Measurements from ENCODE around the gene PACRG.

The PACRG gene

DNA sequence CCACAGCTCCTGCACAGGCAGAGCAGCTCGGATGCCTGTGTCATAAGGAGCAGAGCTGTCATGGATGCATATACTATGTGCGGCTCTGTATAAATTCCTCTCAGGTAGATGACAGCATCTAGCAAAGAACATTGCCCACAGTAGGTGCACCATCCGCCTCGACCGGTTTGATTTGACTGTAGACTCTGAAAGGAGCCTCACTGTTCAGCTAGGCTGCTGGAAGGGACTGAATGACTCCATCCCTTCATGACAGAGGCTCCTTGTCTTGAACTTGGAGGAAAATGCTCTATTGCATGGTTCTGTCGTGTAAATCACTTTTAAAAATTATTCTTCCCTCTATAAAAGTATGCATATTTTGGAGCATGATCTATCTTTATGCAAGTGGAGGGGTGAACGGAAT, 557.9 kb downstream of the PACRG start:
- Histone ChIP-seq H3K9ac (ENCODE audit: low read length) (no peak overlapping the region), H3K27me3 (ENCODE audit: low read length) (no peaks in the 10 kb centered on the region), H3K79me2 (ENCODE audit: insufficient read depth, low read length) (no peaks in the 10 kb centered on the region), H3K4me2 (ENCODE audit: low read depth, low read length, poor library complexity, severe bottlenecking) (no peak overlapping the region), H3K36me3 (ENCODE audit: low read length) (no peaks in the 10 kb centered on the region), H3K27ac (ENCODE audit: low read depth, low read length) (no peak overlapping the region), H3F3A (ENCODE audit: insufficient read depth) (no peaks in the 10 kb centered on the region), H3K9me2 (replicated peaks; ENCODE audit: insufficient read depth, low read length) (no peaks in the 10 kb centered on the region), H3K9me3 (ENCODE audit: insufficient read depth, low read length) (no peaks in the 10 kb centered on the region), H2AFZ (ENCODE audit: low read depth, low read length, severe bottlenecking) (no peak overlapping the region), H4K20me1 (ENCODE audit: low read depth, low read length) (no peaks in the 10 kb centered on the region), H3K4me3 (ENCODE audit: insufficient read depth, low read length, poor library complexity, severe bottlenecking) (no peak overlapping the region)
- TF ChIP-seq EZH2phosphoT487 (conservative IDR thresholded peaks at IDR 0.05; ENCODE audit: low read length) (no peak), CTCF (IDR thresholded peaks at IDR 0.05; ENCODE audit: insufficient read depth, low read length, poor library complexity, severe bottlenecking) (no peak)

- H3K4me2 ChIP-seq (ENCODE audit: low read depth, low read length, poor library complexity, severe bottlenecking) = no peak overlapping the region
- H3K9me3 ChIP-seq (ENCODE audit: insufficient read depth, low read length) = no peaks in the 10 kb centered on the region
- no peak overlapping the region for H3K27ac ChIP-seq (ENCODE audit: low read depth, low read length)
- no peak overlapping the region for H3K4me3 ChIP-seq (ENCODE audit: insufficient read depth, low read length, poor library complexity, severe bottlenecking)
- TF ChIP-seq CTCF (IDR thresholded peaks at IDR 0.05; ENCODE audit: insufficient read depth, low read length, poor library complexity, severe bottlenecking) (no peak), EZH2phosphoT487 (conservative IDR thresholded peaks at IDR 0.05; ENCODE audit: low read length) (no peak)
- H2AFZ ChIP-seq (ENCODE audit: low read depth, low read length, severe bottlenecking) = no peak overlapping the region
- no peaks in the 10 kb centered on the region for H3K27me3 ChIP-seq (ENCODE audit: low read length)
- H3K9me2 ChIP-seq (replicated peaks; ENCODE audit: insufficient read depth, low read length) = no peaks in the 10 kb centered on the region
- H3K79me2 ChIP-seq (ENCODE audit: insufficient read depth, low read length) = no peaks in the 10 kb centered on the region
- H3F3A ChIP-seq (ENCODE audit: insufficient read depth) = no peaks in the 10 kb centered on the region
- H3K36me3 ChIP-seq (ENCODE audit: low read length) = no peaks in the 10 kb centered on the region
- no peak overlapping the region for H3K9ac ChIP-seq (ENCODE audit: low read length)
- no peaks in the 10 kb centered on the region for H4K20me1 ChIP-seq (ENCODE audit: low read depth, low read length)
These were observed 559.9 kb downstream of the PACRG start for GRCh38 chr6:163287626-163288025.

GRCh38 chr6:163288066-163288465, 560.3 kb downstream of the PACRG start:
- Histone ChIP-seq H3K4me3 (ENCODE audit: insufficient read depth, low read length, poor library complexity, severe bottlenecking) (no peak overlapping the region), H3K36me3 (ENCODE audit: low read length) (no peaks in the 10 kb centered on the region), H2AFZ (ENCODE audit: low read depth, low read length, severe bottlenecking) (no peak overlapping the region), H3F3A (ENCODE audit: insufficient read depth) (no peaks in the 10 kb centered on the region), H3K9ac (ENCODE audit: low read length) (no peak overlapping the region), H3K27me3 (ENCODE audit: low read length) (no peaks in the 10 kb centered on the region; the same call in 1 of the 2 replicates), H3K9me2 (replicated peaks; ENCODE audit: insufficient read depth, low read length) (no peaks in the 10 kb centered on the region), H3K79me2 (ENCODE audit: insufficient read depth, low read length) (no peaks in the 10 kb centered on the region), H3K4me2 (ENCODE audit: low read depth, low read length, poor library complexity, severe bottlenecking) (no peak overlapping the region), H3K27ac (ENCODE audit: low read depth, low read length) (no peak overlapping the region), H3K9me3 (ENCODE audit: insufficient read depth, low read length) (no peaks in the 10 kb centered on the region), H4K20me1 (ENCODE audit: low read depth, low read length) (no peaks in the 10 kb centered on the region)
- TF ChIP-seq CTCF (IDR thresholded peaks at IDR 0.05; ENCODE audit: insufficient read depth, low read length, poor library complexity, severe bottlenecking) (no peak), EZH2phosphoT487 (conservative IDR thresholded peaks at IDR 0.05; ENCODE audit: low read length) (no peak)
